Immature natural killer cell (primary cell): ENCODE measurements around the gene CPT1A. TPM values are rescaled to one million over a fixed set of nuclear protein-coding genes. Genes with fewer than 3 reads are reported as not detected.
A peak's percentile ranks its signal among the peaks of the same experiment; 100 is the strongest.
"Not testable (repeated sequence)": the region's sequence is repeated elsewhere in the genome, so short reads cannot be mapped to it uniquely, and the experiment has no call there.

ENCODE experiments used
- DNase-seq, 3 donors: peaks; one replicate each; pipeline ENCODE4 v3.0.0; 2022; ENCODE audit warnings: mixed read lengths in 1 of 3
- H3K27ac Mint-ChIP-seq, 6 donors: one replicate each; pipeline ENCODE4 v1.8.0; 2020; ENCODE audit warnings: mixed read lengths in 6 of 6, mild to moderate bottlenecking in 5 of 6, inconsistent platforms in 4 of 6, moderate library complexity in 3 of 6
- H3K27me3 Mint-ChIP-seq, 3 donors: one replicate each; pipeline ENCODE4 v1.8.0; 2020 to 2021; ENCODE audit warnings: low read depth in 3 of 3, mild to moderate bottlenecking in 3 of 3, mixed read lengths in 3 of 3, moderate library complexity in 3 of 3, inconsistent platforms in 1 of 3
- H3K36me3 Mint-ChIP-seq, 3 donors: one replicate each; pipeline ENCODE4 v1.8.0; 2020; ENCODE audit warnings: mixed read lengths in 3 of 3, inconsistent platforms in 2 of 3, mild to moderate bottlenecking in 2 of 3
- H3K4me1 Mint-ChIP-seq, 2 donors: one replicate each; pipeline ENCODE4 v1.8.0; 2020; ENCODE audit warnings: inconsistent platforms in 2 of 2, mild to moderate bottlenecking in 2 of 2, mixed read lengths in 2 of 2, moderate library complexity in 1 of 2
- H3K4me3 Mint-ChIP-seq, 5 donors: one replicate each; pipeline ENCODE4 v1.8.0; 2020; ENCODE audit warnings: mild to moderate bottlenecking in 5 of 5, mixed read lengths in 5 of 5, inconsistent platforms in 3 of 5, moderate library complexity in 3 of 5
- H3K9me3 Mint-ChIP-seq, 6 donors: one replicate each; pipeline ENCODE4 v1.8.0; 2020; ENCODE audit warnings: mild to moderate bottlenecking in 6 of 6, mixed read lengths in 6 of 6, inconsistent platforms in 4 of 6, moderate library complexity in 3 of 6
- polyA plus RNA-seq, 3 donors: library from polyadenylated mRNA; unstranded; fragments of 300-500 nt; fragmentation: Illumina TruSeq; gene quantifications; one replicate each; pipeline ENCODE4 v1.2.3, GENCODE V29; 2021

Gene CPT1A
- polyA plus RNA-seq, 3 donors from 2014 or later = 6.4 to 20.3 (median 8.0) TPM

DNA sequence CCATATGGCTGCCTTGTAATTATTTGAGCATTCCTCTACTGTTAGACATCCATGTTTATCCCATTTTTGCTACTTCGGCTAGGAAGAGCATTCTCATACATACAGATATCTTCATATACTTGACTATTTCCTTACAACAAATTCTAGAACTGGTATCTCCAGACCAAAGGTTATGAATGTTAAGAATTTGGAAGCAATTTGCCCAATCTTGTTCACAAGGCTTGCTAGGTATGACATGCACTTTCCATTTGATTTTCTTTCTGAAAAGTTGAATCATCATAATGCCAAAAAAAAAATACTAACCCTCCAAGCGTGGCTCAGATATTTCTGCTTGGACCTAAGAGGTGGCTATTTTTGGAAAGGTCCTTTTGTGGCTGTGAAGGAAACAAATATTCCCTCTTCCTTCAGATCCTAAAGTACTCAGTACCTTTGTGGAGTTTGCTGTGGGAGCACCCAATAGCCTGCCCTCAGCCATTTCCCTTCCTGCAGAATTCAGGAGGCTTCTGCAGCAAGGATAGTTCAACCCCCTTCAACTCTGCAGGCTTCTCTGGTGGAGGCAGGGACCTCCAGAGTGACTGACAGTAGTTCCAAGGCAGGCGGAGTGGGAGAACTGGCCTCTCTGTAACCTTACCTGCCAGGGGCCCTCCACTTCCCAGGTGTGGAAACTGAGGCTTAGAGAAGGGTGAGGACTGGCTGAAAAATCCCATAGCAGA is 22.0 kb upstream of the CPT1A start:
- peaks cover 0 to 2% of the 10 kb centered on the region in 2 donors for H3K4me1 Mint-ChIP-seq
- peaks cover 0 to 7% (median 0%) of the 10 kb centered on the region in 6 donors for H3K9me3 Mint-ChIP-seq

GRCh38 chr11:68862421-68862820 is 20.7 kb upstream of the CPT1A start:
- no peak overlapping the region for H3K27ac Mint-ChIP-seq
- H3K27me3 Mint-ChIP-seq = peaks cover 1 to 2% (median 2%) of the 10 kb centered on the region in 3 donors
- peaks cover 0 to 7% (median 0%) of the 10 kb centered on the region in 6 donors for H3K9me3 Mint-ChIP-seq
- H3K4me3 Mint-ChIP-seq = no peak overlapping the region
- DNase-seq = no peak
- peaks cover 0 to 6% (median 6%) of the 10 kb centered on the region in 3 donors for H3K36me3 Mint-ChIP-seq
- H3K4me1 Mint-ChIP-seq = no peaks in the 10 kb centered on the region

More for the DNA sequence above, 22.0 kb upstream of the CPT1A start:
- no peak overlapping the region for H3K4me3 Mint-ChIP-seq
- peaks cover 2 to 4% (median 3%) of the 10 kb centered on the region in 3 donors for H3K27me3 Mint-ChIP-seq
- peaks cover 0 to 6% (median 6%) of the 10 kb centered on the region in 3 donors for H3K36me3 Mint-ChIP-seq
- H3K27ac Mint-ChIP-seq = no peak overlapping the region
- no peak for DNase-seq

GRCh38 chr11:68859123-68859522 is 17.4 kb upstream of the CPT1A start:
- H3K27ac Mint-ChIP-seq = no peak overlapping the region

GRCh38 chr11:68857037-68857586 is 15.4 kb upstream of the CPT1A start:
- Mint-ChIP-seq H3K27me3 (peaks cover 5 to 25% (median 16%) of the 10 kb centered on the region in 3 donors), H3K4me1 (peaks cover 6% of the 10 kb centered on the region in 2 donors), H3K27ac (no peak overlapping the region), H3K36me3 (no peaks in the 10 kb centered on the region), H3K4me3 (peak overlapping the region in 2 of 5 donors; percentile 9 to 23), H3K9me3 (peaks cover 0 to 2% (median 0%) of the 10 kb centered on the region in 6 donors)
- no peak for DNase-seq

More at GRCh38 chr11:68859123-68859522, 17.4 kb upstream of the CPT1A start:
- peaks cover 0 to 6% (median 6%) of the 10 kb centered on the region in 3 donors for H3K36me3 Mint-ChIP-seq
- H3K4me3 Mint-ChIP-seq = no peak overlapping the region
- no peak for DNase-seq
- H3K27me3 Mint-ChIP-seq = peaks cover 0 to 11% (median 4%) of the 10 kb centered on the region in 3 donors
- H3K9me3 Mint-ChIP-seq = peaks cover 0 to 6% (median 0%) of the 10 kb centered on the region in 6 donors
- peaks cover 6% of the 10 kb centered on the region in 2 donors for H3K4me1 Mint-ChIP-seq

- H3K9me3 Mint-ChIP-seq, H3K27ac Mint-ChIP-seq, H3K36me3 Mint-ChIP-seq, DNase-seq, H3K4me1 Mint-ChIP-seq: not testable (repeated sequence)
- Mint-ChIP-seq H3K27me3 (peaks cover 5 to 25% (median 16%) of the 10 kb centered on the region in 3 donors), H3K4me3 (peak overlapping the region in 3 of 5 donors; percentile 6 to 53 (median 48))
Measured at GRCh38 chr11:68856425-68857030, 14.8 kb upstream of the CPT1A start.

DNA sequence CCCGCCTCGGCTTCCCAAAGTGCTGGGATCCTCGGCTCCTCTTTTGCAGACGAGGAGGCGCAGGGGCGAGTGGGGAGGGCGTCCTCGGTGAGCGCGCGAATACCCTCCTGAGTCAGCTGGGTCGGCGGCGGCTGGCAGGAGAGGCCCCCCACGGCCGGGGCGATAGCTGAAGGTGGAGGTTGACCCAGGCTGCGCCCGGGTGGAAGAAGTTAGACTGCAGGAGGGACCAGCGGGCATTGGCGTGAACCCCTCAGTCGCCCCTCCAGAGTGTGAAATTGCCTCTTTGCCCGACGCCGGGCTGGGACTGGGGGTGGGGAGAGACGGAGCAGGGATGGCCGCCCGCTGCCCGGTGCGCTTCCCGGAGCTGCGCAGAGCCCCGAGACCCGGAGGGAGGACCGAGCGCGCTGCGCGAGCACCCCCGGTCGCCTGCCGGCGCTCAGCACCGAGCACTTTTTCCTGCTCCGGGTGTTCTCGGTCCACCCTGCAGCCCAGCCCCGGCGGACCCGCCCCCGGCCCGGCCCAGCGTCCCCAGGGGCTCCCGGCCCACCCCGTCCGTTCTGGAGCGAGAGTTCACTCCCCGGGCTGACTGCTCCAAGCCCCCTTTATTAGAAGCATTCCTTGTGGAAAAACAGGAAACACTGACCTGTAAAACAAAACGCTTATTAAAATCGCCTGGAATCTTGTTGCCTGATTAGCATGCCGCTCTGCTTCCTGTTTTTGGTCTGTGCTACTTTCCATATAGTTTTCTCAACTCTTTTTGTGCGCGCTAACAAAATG is 13.7 kb upstream of the CPT1A start:
- H3K27ac Mint-ChIP-seq = no peak overlapping the region

DNA sequence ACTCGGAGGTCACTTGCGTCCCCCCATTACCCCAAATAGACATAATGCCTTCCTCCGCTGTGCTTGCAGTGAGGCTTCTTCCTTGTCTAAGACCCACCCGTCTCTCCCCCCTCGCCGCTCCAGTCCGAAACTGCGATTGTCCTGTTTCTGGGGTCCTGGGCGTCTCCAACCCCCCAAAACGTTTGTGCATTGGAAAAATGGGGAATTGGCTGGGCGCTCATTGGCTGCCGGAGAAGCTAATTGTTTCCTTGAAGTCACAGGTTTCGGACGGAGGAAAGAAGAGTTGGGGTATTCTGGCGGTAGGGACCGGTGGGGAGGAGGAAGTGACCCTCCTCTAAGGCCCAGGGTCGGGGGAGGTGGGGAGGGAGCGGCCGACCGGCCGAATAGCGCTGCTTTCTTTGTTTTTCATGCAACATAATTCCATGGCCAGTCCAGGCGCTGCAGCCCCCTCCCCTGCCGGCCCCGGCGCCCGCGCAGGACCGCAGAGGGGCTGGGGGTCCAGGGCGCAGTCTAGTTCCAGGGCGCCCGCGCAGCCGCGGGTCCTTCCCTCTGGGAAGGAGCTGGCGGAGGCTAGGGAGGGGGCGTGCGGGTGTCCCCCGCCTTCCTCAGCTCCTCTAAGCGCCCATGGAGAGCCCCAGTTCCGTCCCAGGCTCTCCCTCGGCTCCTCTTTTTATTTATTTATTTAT is 12.7 kb upstream of the CPT1A start:
- Mint-ChIP-seq H3K27ac (peak overlapping the region in 1 of 6 donors; percentile 58), H3K9me3 (peaks cover 0 to 2% (median 0%) of the 10 kb centered on the region in 6 donors), H3K4me1 (peaks cover 6% of the 10 kb centered on the region in 2 donors), H3K36me3 (no peaks in the 10 kb centered on the region), H3K27me3 (peaks cover 5 to 25% (median 16%) of the 10 kb centered on the region in 3 donors), H3K4me3 (peak overlapping the region; percentile 35 to 71 (median 48))
- DNase-seq = no peak

More for the DNA sequence above, 13.7 kb upstream of the CPT1A start:
- DNase-seq = peak; percentile 12 to 38 (median 14)
- peaks cover 5 to 25% (median 18%) of the 10 kb centered on the region in 3 donors for H3K27me3 Mint-ChIP-seq
- H3K4me3 Mint-ChIP-seq = peak overlapping the region; percentile 69 to 86 (median 81)
- H3K9me3 Mint-ChIP-seq = peaks cover 0 to 2% (median 0%) of the 10 kb centered on the region in 6 donors
- peaks cover 6% of the 10 kb centered on the region in 2 donors for H3K4me1 Mint-ChIP-seq
- no peaks in the 10 kb centered on the region for H3K36me3 Mint-ChIP-seq

- peaks cover 5 to 29% (median 16%) of the 10 kb centered on the region in 3 donors for H3K27me3 Mint-ChIP-seq
- no peak overlapping the region for H3K4me3 Mint-ChIP-seq
- H3K27ac Mint-ChIP-seq = no peak overlapping the region
- H3K4me1 Mint-ChIP-seq = peaks cover 6% of the 10 kb centered on the region in 2 donors
- no peak for DNase-seq
- no peaks in the 10 kb centered on the region for H3K9me3 Mint-ChIP-seq
- H3K36me3 Mint-ChIP-seq = no peaks in the 10 kb centered on the region
Measured at GRCh38 chr11:68852628-68853027, 10.9 kb upstream of the CPT1A start.

- no peak for DNase-seq
- Mint-ChIP-seq H3K4me1 (peaks cover 12 to 13% of the 10 kb centered on the region in 2 donors), H3K27ac (no peak overlapping the region), H3K27me3 (peaks cover 8 to 13% (median 11%) of the 10 kb centered on the region in 3 donors), H3K36me3 (no peaks in the 10 kb centered on the region), H3K4me3 (no peak overlapping the region), H3K9me3 (no peaks in the 10 kb centered on the region)
Measured at GRCh38 chr11:68848429-68848828, 6.7 kb upstream of the CPT1A start.

DNA sequence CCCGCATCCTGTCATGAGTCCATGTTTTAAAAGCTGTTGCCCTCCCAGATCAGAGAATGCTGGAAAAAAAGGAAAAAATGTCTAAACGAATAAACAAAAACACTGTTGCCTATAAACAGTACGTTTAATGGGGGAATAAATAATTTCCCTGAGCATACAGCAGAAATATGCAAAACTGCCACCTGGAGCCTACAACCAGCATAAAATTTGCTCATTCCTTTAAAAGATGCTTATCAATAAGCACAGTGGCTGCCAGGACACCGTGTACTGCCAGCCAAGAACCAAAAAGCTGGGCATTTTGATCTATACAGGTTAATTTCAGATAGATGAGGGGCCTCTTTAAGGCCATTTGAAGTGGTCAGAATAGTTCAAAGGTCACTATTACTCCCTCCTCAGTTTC is 5.7 kb upstream of the CPT1A start:
- DNase-seq = no peak
- no peaks in the 10 kb centered on the region for H3K36me3 Mint-ChIP-seq
- H3K27ac Mint-ChIP-seq = no peak overlapping the region
- H3K4me3 Mint-ChIP-seq = no peak overlapping the region
- peaks cover 6 to 12% (median 11%) of the 10 kb centered on the region in 3 donors for H3K27me3 Mint-ChIP-seq
- H3K4me1 Mint-ChIP-seq = peaks cover 20 to 22% of the 10 kb centered on the region in 2 donors
- no peaks in the 10 kb centered on the region for H3K9me3 Mint-ChIP-seq

DNA sequence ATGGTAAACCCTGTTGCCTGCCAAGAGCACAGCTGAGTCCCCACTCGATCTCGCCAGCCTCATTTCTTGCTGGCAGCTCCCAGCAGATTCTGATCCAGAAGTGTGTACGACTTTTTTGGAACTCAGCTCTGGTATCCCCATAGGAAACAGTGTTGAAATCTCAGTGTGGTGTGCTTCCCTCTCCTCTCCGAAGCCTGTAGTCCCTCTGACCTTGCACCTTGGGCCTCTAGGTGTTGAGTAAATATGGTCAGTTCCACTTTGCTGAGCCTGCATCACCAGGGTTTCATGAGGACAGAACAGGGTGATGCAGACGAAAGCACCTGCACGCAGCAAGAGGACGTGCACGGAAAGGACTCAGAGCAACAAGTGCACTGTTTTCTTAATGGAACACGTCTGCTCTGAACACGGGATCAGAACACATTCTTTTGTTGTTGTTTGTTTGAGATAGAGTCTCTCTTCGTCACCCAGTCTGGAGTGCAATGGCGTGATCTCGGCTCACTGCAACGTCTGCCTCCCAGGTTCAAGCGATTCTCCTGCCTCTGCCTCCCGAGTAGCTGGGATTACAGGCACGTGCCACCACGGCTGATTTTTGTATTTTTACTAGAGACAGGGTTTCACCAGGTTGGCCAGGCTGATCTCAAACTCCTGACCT is 3.8 kb upstream of the CPT1A start:
- Mint-ChIP-seq H3K36me3 (no peaks in the 10 kb centered on the region), H3K9me3 (no peaks in the 10 kb centered on the region), H3K4me1 (peaks cover 25 to 29% of the 10 kb centered on the region in 2 donors), H3K27me3 (peaks cover 4 to 15% (median 14%) of the 10 kb centered on the region in 3 donors), H3K27ac (no peak overlapping the region), H3K4me3 (peak overlapping the region in 3 of 5 donors; percentile 22 to 30 (median 29))
- no peak for DNase-seq

- Mint-ChIP-seq H3K27me3 (peaks cover 9 to 21% (median 21%) of the 10 kb centered on the region in 3 donors), H3K9me3 (no peaks in the 10 kb centered on the region), H3K36me3 (no peaks in the 10 kb centered on the region), H3K4me3 (peak overlapping the region in 3 of 5 donors; percentile 54 to 96 (median 95)), H3K4me1 (peaks cover 32 to 35% of the 10 kb centered on the region in 2 donors), H3K27ac (no peak overlapping the region)
- no peak for DNase-seq
Measured at GRCh38 chr11:68844801-68845200, 3.1 kb upstream of the CPT1A start.
